CD14-positive monocyte (primary cell): Measurements from ENCODE around the gene OSBPL8. TPM values are rescaled to one million over a fixed set of nuclear protein-coding genes. Genes with fewer than 3 reads are reported as not detected.

Source experiments
- DNase-seq, 3 donors: peaks; one replicate each; pipeline ENCODE4 v3.0.0-alpha.2; 2011 to 2022
- H2AFZ ChIP-seq: 2 replicates; pipeline ENCODE4 v1.6.0; 2012; ENCODE audit warnings: mild to moderate bottlenecking, low read depth, low read length, inconsistent platforms; ENCODE audit not compliant: insufficient read depth, poor library complexity, severe bottlenecking
- H3K27ac ChIP-seq, 2 donors: 1 replicate in 1 of 2; 2 replicates in 1 of 2; pipeline ENCODE4 v1.5.1; 2012 to 2013; ENCODE audit warnings: low read length in 2 of 2, control low read depth in 1 of 2, inconsistent platforms in 1 of 2, low read depth in 1 of 2, mild to moderate bottlenecking in 1 of 2
- H3K27me3 ChIP-seq, 2 donors: one replicate each; pipeline versions ENCODE4 v1.6.0 to v1.6.1; 2011 to 2013; ENCODE audit warnings: low read length in 2 of 2; ENCODE audit not compliant: control insufficient read depth in 2 of 2, insufficient read depth in 2 of 2
- H3K36me3 ChIP-seq, 2 donors: replicated peaks in 1 of 2; 1 replicate in 1 of 2; 2 replicates in 1 of 2; pipeline versions ENCODE4 v1.5.1 to v1.6.1; 2012 to 2013; ENCODE audit warnings: low read length in 2 of 2, control low read depth in 1 of 2, inconsistent platforms in 1 of 2, mild to moderate bottlenecking in 1 of 2; ENCODE audit not compliant: insufficient read depth in 2 of 2, control insufficient read depth in 1 of 2
- H3K4me1 ChIP-seq, 2 donors: 1 replicate in 1 of 2; 2 replicates in 1 of 2; pipeline versions ENCODE4 v1.5.1 to v1.6.1; 2012 to 2013; ENCODE audit warnings: low read length in 2 of 2, control low read depth in 1 of 2, inconsistent platforms in 1 of 2, mild to moderate bottlenecking in 1 of 2, moderate library complexity in 1 of 2; ENCODE audit not compliant: insufficient read depth in 2 of 2, control insufficient read depth in 1 of 2
- H3K4me2 ChIP-seq: replicated peaks from 2 replicates; pipeline ENCODE3; 2012; ENCODE audit warnings: low read length, moderate library complexity, mild to moderate bottlenecking; ENCODE audit not compliant: poor library complexity, severe bottlenecking; ENCODE audit errors: extremely low read depth
- H3K4me3 ChIP-seq, 3 experiments: fragments of 200-600 bp in 1 of 3; sonication (generic) in 1 of 3; replicated peaks in 1 of 3; 1 replicate in 2 of 3; 2 replicates in 1 of 3; pipeline ENCODE4 v1.5.1; 2011 to 2013; ENCODE audit warnings: low read length in 3 of 3, mild to moderate bottlenecking in 3 of 3, control low read depth in 2 of 3, low read depth in 2 of 3, inconsistent platforms in 1 of 3, moderate library complexity in 1 of 3
- H3K79me2 ChIP-seq: 2 replicates; pipeline ENCODE4 v1.6.0; 2012; ENCODE audit warnings: mild to moderate bottlenecking, control low read depth, inconsistent platforms, low read length, moderate library complexity; ENCODE audit not compliant: insufficient read depth
- H3K9ac ChIP-seq: 2 replicates; pipeline ENCODE4 v1.6.0; 2017; ENCODE audit warnings: low read length, mild to moderate bottlenecking; ENCODE audit not compliant: insufficient read depth, poor library complexity, severe bottlenecking
- H3K9me3 ChIP-seq, 2 donors: replicated peaks in 1 of 2; 1 replicate in 1 of 2; 2 replicates in 1 of 2; pipeline versions ENCODE4 v1.5.1 to v1.6.1; 2012 to 2013; ENCODE audit warnings: low read length in 2 of 2, control low read depth in 1 of 2; ENCODE audit not compliant: control insufficient read depth in 1 of 2, insufficient read depth in 1 of 2
- H4K20me1 ChIP-seq: 2 replicates; pipeline ENCODE4 v1.6.0; 2012; ENCODE audit warnings: mild to moderate bottlenecking, low read length, control low read depth, moderate library complexity; ENCODE audit not compliant: insufficient read depth
- H3K27ac Mint-ChIP-seq, 7 donors: one replicate each; pipeline ENCODE4 v1.8.0; 2020; ENCODE audit warnings: mild to moderate bottlenecking in 7 of 7, mixed read lengths in 7 of 7, moderate library complexity in 6 of 7, inconsistent platforms in 2 of 7
- H3K27me3 Mint-ChIP-seq, 3 donors: one replicate each; pipeline ENCODE4 v1.8.0; 2021 to 2022; ENCODE audit warnings: low read depth in 3 of 3, mild to moderate bottlenecking in 3 of 3, mixed read lengths in 3 of 3, moderate library complexity in 3 of 3, inconsistent platforms in 1 of 3
- H3K36me3 Mint-ChIP-seq, 2 donors: one replicate each; pipeline ENCODE4 v1.8.0; 2020; ENCODE audit warnings: mixed read lengths in 2 of 2, inconsistent platforms in 1 of 2, mild to moderate bottlenecking in 1 of 2
- H3K4me1 Mint-ChIP-seq: one replicate; pipeline ENCODE4 v1.8.0; 2020; ENCODE audit warnings: mild to moderate bottlenecking, mixed read lengths
- H3K4me3 Mint-ChIP-seq, 2 donors: one replicate each; pipeline ENCODE4 v1.8.0; 2020; ENCODE audit warnings: mild to moderate bottlenecking in 2 of 2, mixed read lengths in 2 of 2, moderate library complexity in 1 of 2
- H3K9me3 Mint-ChIP-seq, 7 donors: one replicate each; pipeline ENCODE4 v1.8.0; 2020 to 2022; ENCODE audit warnings: mixed read lengths in 7 of 7, mild to moderate bottlenecking in 6 of 7, moderate library complexity in 6 of 7, inconsistent platforms in 2 of 7
- WGBS: methylation state at CpG from one replicate; pipeline ENCODE4 v1.1.5; 2013; ENCODE audit warnings: missing lambda C conversion rate; ENCODE audit not compliant: insufficient coverage; 5-methylcytosine and 5-hydroxymethylcytosine counted together
- intact Hi-C, 2 donors: fragments of 100-400 bp; cut with micrococcal nuclease; formaldehyde crosslinking; loops; one replicate each; pipeline versions ENCODE4 v1.15.0 to v1.15.1; 2023
- polyA plus RNA-seq, 3 donors: library from polyadenylated mRNA; depleted of rRNA in 1 of 3; unstranded in 2 of 3; stranded (reverse) in 1 of 3; fragments of 300-500 nt in 2 of 3; fragments of >200 nt in 1 of 3; fragmentation: Illumina TruSeq in 2 of 3; gene quantifications; 1 replicate in 2 of 3; 2 replicates in 1 of 3; pipeline ENCODE4 v1.2.3, GENCODE V29; 2012 to 2021
- TF ChIP-seq, protein P1 (sequence below): fragments of 200-600 bp; IDR thresholded peaks from one replicate; pipeline ENCODE4 v1.8.0; 2022; ENCODE audit warnings: antibody characterized with exemption, mild to moderate bottlenecking

The OSBPL8 gene
- polyA plus RNA-seq, 3 donors = 25.3 to 167 (median 147) TPM

DNA sequence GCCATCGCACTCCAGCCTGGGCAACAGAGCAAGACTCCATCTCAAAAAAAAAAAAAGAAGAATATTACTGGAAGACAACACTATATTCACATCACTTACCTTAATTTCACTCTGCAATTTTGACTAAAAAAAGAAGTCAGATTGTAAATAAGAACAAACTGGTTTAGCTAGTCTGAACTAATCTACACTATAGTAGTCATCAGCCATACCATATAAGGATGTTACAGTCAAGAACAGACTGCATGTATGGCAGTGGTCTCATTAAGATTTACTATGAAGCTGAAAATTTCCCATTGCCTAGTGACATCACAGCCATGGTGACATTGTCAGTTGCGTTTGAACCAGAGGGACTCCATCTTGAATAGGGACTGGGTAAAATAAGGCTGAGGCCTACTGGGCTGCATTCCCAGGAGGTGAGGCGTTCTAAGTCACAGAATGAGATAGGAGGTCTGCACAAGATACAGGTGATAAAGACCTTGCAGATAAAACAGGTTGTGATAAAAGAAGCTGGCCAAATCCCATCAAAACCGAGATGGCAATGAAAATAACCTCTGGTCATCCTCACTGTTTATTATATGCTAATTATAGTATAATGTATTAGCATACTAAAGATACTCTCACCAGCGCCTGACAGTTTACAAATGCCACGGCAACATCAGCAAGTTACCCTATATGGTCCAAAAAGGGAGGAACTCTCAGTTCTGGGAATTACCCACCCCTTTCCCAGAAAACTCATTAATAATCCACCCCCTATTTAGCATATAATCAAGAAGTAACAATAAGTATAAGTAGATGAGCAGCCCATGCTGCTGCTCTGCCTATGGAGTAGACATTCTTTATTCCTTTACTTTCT is 51.2 kb downstream of the OSBPL8 start:
- Mint-ChIP-seq H3K4me1 (peaks cover 10% of the 10 kb centered on the region), H3K36me3 (peaks cover 5 to 17% of the 10 kb centered on the region in 2 donors)

DNA sequence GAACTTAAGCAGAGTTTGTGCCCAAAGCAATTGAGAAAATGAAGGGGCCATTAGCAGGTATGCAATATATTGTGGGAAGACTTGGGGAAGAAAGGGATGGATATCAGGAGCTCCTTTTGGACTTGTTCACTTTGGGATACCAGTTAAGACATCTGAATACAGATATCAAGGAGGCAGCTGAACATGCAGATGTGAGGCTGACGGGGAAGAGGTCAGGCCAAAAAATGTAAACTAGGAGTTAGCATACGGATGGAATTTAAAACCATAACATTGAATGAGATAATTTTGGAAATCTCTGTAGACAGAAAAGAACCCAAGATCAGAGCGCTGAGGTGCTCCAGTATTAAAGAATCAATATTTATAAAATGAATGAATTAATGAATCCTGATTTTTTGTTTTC is 53.4 kb downstream of the OSBPL8 start:
- H3K4me1 Mint-ChIP-seq = peaks cover 9% of the 10 kb centered on the region

More for the DNA sequence above, 51.2 kb downstream of the OSBPL8 start:
- no peak for DNase-seq
- peaks cover 0 to 7% (median 4%) of the 10 kb centered on the region in 7 donors for H3K9me3 Mint-ChIP-seq
- H3K79me2 ChIP-seq = peaks cover 74% of the 10 kb centered on the region
- H3K9me3 ChIP-seq = no peaks in the 10 kb centered on the region
- H3K27ac Mint-ChIP-seq = peak overlapping the region in 1 of 7 donors; percentile 50
- no peak overlapping the region for H3K4me3 Mint-ChIP-seq
- WGBS = 100% methylated on average over 1 of the region's 6 CpGs
- no peak overlapping the region for H3K27ac ChIP-seq
- peaks cover 0 to under 1% of the 10 kb centered on the region in 2 donors for H3K36me3 ChIP-seq
- TF ChIP-seq, protein P1, sequence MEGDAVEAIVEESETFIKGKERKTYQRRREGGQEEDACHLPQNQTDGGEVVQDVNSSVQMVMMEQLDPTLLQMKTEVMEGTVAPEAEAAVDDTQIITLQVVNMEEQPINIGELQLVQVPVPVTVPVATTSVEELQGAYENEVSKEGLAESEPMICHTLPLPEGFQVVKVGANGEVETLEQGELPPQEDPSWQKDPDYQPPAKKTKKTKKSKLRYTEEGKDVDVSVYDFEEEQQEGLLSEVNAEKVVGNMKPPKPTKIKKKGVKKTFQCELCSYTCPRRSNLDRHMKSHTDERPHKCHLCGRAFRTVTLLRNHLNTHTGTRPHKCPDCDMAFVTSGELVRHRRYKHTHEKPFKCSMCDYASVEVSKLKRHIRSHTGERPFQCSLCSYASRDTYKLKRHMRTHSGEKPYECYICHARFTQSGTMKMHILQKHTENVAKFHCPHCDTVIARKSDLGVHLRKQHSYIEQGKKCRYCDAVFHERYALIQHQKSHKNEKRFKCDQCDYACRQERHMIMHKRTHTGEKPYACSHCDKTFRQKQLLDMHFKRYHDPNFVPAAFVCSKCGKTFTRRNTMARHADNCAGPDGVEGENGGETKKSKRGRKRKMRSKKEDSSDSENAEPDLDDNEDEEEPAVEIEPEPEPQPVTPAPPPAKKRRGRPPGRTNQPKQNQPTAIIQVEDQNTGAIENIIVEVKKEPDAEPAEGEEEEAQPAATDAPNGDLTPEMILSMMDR = no peak
- peaks cover 0 to 2% (median 0%) of the 10 kb centered on the region in 3 donors for H3K27me3 Mint-ChIP-seq
- H4K20me1 ChIP-seq = peaks cover 89% of the 10 kb centered on the region
- intact Hi-C loops = no loop called here
- no peaks in the 10 kb centered on the region for H3K27me3 ChIP-seq
- H3K4me3 ChIP-seq = no peak overlapping the region
- no peak overlapping the region for H3K9ac ChIP-seq
- no peak overlapping the region for H3K4me2 ChIP-seq
- no peak overlapping the region for H2AFZ ChIP-seq
- no peaks in the 10 kb centered on the region for H3K4me1 ChIP-seq

More for the DNA sequence above, 53.4 kb downstream of the OSBPL8 start:
- Histone ChIP-seq H4K20me1 (peaks cover 100% of the 10 kb centered on the region), H3K9me3 (no peaks in the 10 kb centered on the region), H3K9ac (no peak overlapping the region), H3K4me2 (no peak overlapping the region), H3K27me3 (no peaks in the 10 kb centered on the region), H3K4me3 (no peak overlapping the region), H3K79me2 (peaks cover 85% of the 10 kb centered on the region), H3K4me1 (no peaks in the 10 kb centered on the region), H2AFZ (no peak overlapping the region), H3K27ac (no peak overlapping the region), H3K36me3 (peaks cover 2 to 22% of the 10 kb centered on the region in 2 donors)
- Mint-ChIP-seq H3K27me3 (peaks cover 0 to 2% (median 0%) of the 10 kb centered on the region in 3 donors), H3K36me3 (peaks cover 9 to 28% of the 10 kb centered on the region in 2 donors), H3K27ac (no peak overlapping the region), H3K9me3 (peaks cover 0 to 3% (median 0%) of the 10 kb centered on the region in 7 donors), H3K4me3 (no peak overlapping the region)
- DNase-seq = no peak
- WGBS = no CpG with 5 or more reads among the region's 3 CpGs
- intact Hi-C loops = no loop called here
- TF ChIP-seq, protein P1 = no peak
